Eye (tissue), 1 donor: ENCODE data around the gene DYNLT1.
"Not testable (repeated sequence)": the region's sequence is repeated elsewhere in the genome, so short reads cannot be mapped to it uniquely, and the experiment has no call there.

ENCODE experiments used
- DNase-seq: peaks from one replicate; pipeline ENCODE4 v3.0.0-alpha.2; 2015

Gene DYNLT1

DNA sequence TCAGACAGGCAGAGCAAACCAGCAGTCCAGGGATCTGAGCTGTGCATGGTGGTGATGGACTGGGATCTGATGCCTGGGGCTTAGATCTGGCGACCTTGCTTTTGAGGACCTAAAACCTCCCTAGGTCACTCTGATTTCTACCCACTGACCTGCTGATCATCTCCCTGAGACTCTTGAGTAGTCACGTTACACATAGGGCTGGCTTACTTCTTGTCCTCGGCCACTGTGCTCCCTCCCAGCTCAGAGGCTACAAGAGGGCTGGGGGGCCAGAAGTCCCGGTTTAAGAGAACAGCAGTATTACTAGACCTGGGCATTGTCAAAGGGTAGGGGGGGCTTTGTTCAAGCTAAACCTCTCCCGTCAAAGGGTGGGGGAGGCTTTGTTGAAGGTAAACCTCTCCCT lies 5.5 kb downstream of the DYNLT1 start:
- no peak for DNase-seq

DNA sequence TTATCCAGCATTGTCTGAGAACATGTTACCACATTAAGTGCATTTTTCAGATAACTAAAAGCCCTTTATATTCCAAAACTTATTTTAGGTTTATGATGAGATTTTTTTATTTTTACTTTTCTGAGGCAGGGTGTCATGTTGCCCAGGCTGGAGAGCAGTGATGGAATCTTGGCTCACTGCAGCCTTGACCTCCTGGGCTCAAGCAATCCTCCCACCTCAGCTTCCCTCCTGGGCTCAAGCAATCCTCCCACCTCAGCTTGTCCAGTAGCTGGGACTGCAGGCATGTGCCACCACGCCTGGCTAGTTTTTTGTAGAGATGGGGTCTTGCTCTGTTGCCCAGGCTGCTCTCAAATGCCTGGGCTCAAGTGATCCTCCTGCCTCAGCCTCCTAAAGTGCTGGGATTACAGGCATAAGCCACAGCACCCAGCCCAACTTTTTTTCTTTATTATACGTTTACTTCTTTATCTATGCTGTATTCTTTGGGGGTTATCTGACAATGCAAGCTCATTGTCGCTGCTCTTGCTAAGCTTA lies 6.2 kb downstream of the DYNLT1 start:
- DNase-seq, result no peak

DNA sequence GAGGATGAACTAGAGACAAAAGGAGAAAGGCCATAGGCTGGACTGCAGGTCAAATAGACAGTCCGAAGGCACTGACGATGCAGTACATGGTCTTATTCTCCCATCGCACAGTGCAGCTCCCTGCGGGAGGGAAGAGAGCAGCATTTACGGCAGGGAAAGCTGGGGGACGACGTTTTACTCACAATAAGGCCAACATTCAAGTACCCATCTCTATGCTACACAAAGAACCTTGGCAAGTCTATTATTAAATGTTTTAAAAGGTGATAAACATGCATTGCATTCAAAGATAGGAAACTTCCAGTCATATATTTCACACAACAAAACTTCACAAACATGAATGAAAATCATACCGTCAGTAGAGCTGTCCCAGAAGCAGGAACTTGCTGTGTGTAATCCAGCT lies 7.8 kb downstream of the DYNLT1 start:
- DNase-seq, result no peak

DNA sequence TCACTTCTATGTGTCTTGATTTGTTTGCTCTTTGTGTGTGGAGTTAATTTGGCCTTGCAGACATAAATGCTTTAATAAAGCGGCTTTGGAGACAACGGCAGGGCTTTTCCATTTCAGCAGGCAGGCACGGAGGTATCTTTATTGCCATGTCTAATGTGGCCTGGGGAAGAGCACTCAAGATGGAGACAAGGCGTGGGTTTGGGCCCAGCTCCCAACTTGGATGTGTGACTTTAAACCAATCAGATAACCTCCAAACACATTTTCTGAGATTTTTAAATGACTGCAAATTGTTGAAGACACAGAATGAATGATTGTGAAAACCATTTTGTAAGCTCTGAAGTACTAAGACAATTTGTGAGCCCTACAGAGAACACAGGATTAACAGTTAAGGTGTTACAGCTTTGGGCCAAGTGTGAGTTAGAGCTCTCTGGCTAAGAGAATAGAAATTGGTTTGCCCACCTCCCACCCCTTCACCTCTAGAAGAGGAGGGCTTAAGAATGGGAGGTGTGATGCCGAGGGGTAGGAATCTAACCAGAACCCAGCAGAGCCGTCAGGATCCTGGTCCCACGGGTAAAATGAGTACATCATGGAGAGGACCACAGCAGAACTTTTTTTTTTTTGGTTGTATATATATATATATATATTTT lies 9.0 kb downstream of the DYNLT1 start:
- DNase-seq, result no peak

GRCh38 chr6:158634695-158635426 lies 9.7 kb downstream of the DYNLT1 start:
- DNase-seq, result no peak

DNA sequence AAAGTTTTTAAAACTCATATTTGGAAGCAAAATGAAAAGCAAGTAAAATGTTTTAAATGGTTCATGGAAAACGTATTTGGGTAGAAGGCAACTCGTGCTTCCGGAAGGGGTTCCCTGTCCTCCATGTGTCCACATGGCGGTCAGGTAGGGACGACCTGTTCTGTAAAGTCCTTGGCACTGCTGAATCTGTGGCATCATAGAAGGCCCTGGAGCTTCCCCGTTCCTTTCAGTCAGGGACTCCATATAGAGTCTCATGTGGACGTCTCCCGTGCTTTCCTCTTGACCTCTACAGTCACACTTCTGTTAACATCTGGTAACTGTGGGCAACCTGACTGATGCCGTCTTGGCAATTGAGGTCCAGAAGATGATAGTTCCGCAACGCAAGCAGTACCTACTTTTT lies 11.4 kb downstream of the DYNLT1 start:
- no peak for DNase-seq

DNA sequence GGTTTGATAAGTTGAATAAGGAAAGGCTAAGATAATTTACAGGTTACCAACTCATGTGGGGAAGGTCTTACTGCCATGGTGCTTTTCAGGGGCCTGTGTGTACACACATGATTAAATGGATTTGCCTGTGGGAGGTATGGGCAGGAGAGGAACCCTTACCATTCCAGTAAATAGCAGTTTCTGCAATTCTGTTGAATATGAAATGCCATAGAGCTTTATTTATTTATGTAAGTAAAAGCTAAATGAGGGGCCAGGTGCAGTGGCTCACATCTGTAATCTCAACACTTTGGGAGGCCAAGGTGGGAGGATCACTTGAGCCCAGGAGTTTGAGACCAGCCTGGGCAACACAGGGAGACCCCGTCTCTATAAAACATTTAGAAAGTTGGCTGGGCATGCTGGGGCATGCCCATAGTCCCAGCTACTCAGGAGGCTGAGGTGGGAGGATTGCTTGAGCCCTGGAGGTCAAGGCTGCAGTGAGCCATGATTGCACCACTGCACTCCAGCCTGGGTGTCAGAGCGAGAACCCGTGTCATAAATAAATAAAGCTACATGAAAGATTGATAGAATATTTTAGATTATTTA lies 11.9 kb downstream of the DYNLT1 start:
- not testable (repeated sequence) for DNase-seq

DNA sequence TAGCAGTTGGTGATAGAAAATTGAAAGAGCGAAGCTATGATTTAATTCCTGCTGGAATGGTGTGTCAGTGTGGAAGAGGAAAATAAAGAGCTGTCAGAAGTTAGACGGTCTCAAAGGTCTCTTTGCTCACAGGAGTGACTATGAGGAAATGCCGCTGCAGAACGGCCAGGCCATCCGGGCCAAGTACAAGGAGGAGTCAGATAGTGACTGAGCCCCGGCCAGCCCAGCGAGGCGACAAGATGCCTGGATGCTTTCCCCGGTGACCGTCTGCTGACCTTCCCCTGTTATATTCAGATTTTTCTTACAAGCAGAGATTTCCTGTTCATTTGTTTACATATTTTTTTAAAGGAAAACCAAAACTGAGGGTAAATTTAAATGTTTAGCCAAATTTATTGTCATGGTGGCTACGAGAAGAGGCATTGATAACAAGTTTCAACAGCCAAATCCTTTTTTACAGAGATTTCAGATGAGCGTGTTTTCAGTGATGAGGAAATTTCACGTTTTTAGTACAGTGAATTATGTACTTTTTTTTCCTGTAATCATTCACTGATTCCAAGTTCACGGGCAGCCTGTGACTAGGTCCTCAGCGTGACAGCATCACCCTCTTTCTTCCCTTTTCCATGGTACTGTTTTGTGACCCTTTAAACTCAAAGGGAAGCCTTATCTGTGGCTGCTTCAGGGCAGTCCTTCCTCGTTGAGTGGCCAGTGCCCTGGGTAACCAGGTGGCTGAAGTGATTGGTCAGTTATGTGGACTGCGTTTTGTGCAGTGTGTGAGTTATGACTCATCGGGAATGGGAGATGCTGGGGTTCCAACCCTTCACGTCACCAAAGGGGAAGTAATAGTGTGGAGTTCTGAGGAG lies 12.6 kb downstream of the DYNLT1 start:
- no peak for DNase-seq

GRCh38 chr6:158630938-158631616 lies 13.5 kb downstream of the DYNLT1 start:
- DNase-seq, result peak; percentile 81

- no peak for DNase-seq
Measured at GRCh38 chr6:158629367-158630221, 14.9 kb downstream of the DYNLT1 start.

GRCh38 chr6:158628542-158628941 lies 16.0 kb downstream of the DYNLT1 start:
- DNase-seq, result no peak

- no peak for DNase-seq
Measured at GRCh38 chr6:158627940-158628211, 16.7 kb downstream of the DYNLT1 start.

GRCh38 chr6:158627168-158627939 lies 17.2 kb downstream of the DYNLT1 start:
- DNase-seq, result no peak

GRCh38 chr6:158626360-158627167 lies 18.0 kb downstream of the DYNLT1 start:
- DNase-seq, result no peak

GRCh38 chr6:158625881-158626305 lies 18.6 kb downstream of the DYNLT1 start:
- DNase-seq, result no peak

GRCh38 chr6:158624684-158625682 lies 19.6 kb downstream of the DYNLT1 start:
- DNase-seq, result no peak

- no peak for DNase-seq
Measured at GRCh38 chr6:158622545-158623190, 21.9 kb downstream of the DYNLT1 start.
